HG03097 (cell line): ENCODE results near the gene HES6.
"Not testable (repeated sequence)": the region's sequence is repeated elsewhere in the genome, so short reads cannot be mapped to it uniquely, and the experiment has no call there.

Experiments used
- ATAC-seq: cut with Tn5 transposase; IDR thresholded peaks from one replicate; pipeline ENCODE4 v1.9.1; 2021; ENCODE audit not compliant: unreplicated experiment, low FRiP score

HES6 gene

GRCh38 chr2:238274152-238274865, 34.5 kb upstream of the HES6 start:
- ATAC-seq, result no peak

- ATAC-seq, result not testable (repeated sequence)
Observed at GRCh38 chr2:238273433-238273832, 33.6 kb upstream of the HES6 start.

GRCh38 chr2:238272156-238272555, 32.3 kb upstream of the HES6 start:
- ATAC-seq, result no peak

- not testable (repeated sequence) for ATAC-seq
Observed at GRCh38 chr2:238271686-238272085, 31.8 kb upstream of the HES6 start.

GRCh38 chr2:238271061-238271554, 31.3 kb upstream of the HES6 start:
- ATAC-seq, result no peak

- ATAC-seq, result no peak
Observed at GRCh38 chr2:238270606-238271005, 30.8 kb upstream of the HES6 start.

GRCh38 chr2:238269741-238270140, 29.9 kb upstream of the HES6 start:
- no peak for ATAC-seq

GRCh38 chr2:238267884-238268680, 28.2 kb upstream of the HES6 start:
- ATAC-seq, result no peak

- no peak for ATAC-seq
Observed at GRCh38 chr2:238267341-238267710, 27.5 kb upstream of the HES6 start.

GRCh38 chr2:238265605-238266004, 25.8 kb upstream of the HES6 start:
- no peak for ATAC-seq

GRCh38 chr2:238264072-238264460, 24.2 kb upstream of the HES6 start:
- ATAC-seq, result no peak

- ATAC-seq, result no peak
Observed at GRCh38 chr2:238263204-238264071, 23.6 kb upstream of the HES6 start.

- ATAC-seq, result no peak
Observed at GRCh38 chr2:238262496-238263122, 22.8 kb upstream of the HES6 start.

GRCh38 chr2:238261718-238262375, 22.0 kb upstream of the HES6 start:
- ATAC-seq, result no peak

- no peak for ATAC-seq
Observed at GRCh38 chr2:238260883-238261282, 21.0 kb upstream of the HES6 start.

- ATAC-seq, result no peak
Observed at GRCh38 chr2:238259061-238260020, 19.5 kb upstream of the HES6 start.

GRCh38 chr2:238257786-238258700, 18.2 kb upstream of the HES6 start:
- no peak for ATAC-seq

GRCh38 chr2:238256594-238257104, 16.8 kb upstream of the HES6 start:
- ATAC-seq, result no peak
